GM12875 (cell line): Measurements from ENCODE around the gene TAPBPL.

Experiments used
- H3K4me3 ChIP-seq: one replicate; pipeline ENCODE4 v1.5.1; 2011; ENCODE audit warnings: low read depth, low read length, control low read depth
- TF ChIP-seq, protein P1 (sequence below): IDR thresholded peaks from 2 replicates; pipeline ENCODE4 v1.5.1; 2011; ENCODE audit warnings: low read depth, mild to moderate bottlenecking, control low read depth, inconsistent platforms, low read length, moderate library complexity, borderline replicate concordance; ENCODE audit not compliant: insufficient read depth

TAPBPL gene

GRCh38 chr12:6438345-6438744 lies 13.5 kb upstream of the TAPBPL start:
- no peak overlapping the region for H3K4me3 ChIP-seq
- TF ChIP-seq, protein P1, sequence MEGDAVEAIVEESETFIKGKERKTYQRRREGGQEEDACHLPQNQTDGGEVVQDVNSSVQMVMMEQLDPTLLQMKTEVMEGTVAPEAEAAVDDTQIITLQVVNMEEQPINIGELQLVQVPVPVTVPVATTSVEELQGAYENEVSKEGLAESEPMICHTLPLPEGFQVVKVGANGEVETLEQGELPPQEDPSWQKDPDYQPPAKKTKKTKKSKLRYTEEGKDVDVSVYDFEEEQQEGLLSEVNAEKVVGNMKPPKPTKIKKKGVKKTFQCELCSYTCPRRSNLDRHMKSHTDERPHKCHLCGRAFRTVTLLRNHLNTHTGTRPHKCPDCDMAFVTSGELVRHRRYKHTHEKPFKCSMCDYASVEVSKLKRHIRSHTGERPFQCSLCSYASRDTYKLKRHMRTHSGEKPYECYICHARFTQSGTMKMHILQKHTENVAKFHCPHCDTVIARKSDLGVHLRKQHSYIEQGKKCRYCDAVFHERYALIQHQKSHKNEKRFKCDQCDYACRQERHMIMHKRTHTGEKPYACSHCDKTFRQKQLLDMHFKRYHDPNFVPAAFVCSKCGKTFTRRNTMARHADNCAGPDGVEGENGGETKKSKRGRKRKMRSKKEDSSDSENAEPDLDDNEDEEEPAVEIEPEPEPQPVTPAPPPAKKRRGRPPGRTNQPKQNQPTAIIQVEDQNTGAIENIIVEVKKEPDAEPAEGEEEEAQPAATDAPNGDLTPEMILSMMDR, result no peak

DNA sequence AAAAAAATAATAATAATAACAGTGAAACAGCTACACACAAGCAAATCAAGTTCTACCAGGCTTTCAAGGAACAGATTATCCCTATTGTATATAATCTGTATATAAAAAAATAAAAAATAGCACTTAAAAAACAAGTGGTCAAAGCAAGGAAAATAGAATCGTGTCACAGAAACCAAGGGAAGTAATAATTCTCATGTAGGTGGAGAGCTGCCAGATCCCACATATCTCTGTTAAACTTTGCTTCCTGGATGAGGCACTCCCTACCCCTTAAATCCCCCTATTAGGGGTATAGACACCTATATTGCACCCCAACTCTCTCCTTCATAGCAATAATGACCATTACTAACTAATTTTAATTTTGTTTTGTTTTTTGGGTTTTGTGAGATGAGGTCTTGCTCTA lies 11.5 kb upstream of the TAPBPL start:
- no peak overlapping the region for H3K4me3 ChIP-seq
- TF ChIP-seq, protein P1, result no peak

GRCh38 chr12:6442836-6443235 lies 9.0 kb upstream of the TAPBPL start:
- peak overlapping the region; percentile 44 for H3K4me3 ChIP-seq
- TF ChIP-seq, protein P1, result no peak

DNA sequence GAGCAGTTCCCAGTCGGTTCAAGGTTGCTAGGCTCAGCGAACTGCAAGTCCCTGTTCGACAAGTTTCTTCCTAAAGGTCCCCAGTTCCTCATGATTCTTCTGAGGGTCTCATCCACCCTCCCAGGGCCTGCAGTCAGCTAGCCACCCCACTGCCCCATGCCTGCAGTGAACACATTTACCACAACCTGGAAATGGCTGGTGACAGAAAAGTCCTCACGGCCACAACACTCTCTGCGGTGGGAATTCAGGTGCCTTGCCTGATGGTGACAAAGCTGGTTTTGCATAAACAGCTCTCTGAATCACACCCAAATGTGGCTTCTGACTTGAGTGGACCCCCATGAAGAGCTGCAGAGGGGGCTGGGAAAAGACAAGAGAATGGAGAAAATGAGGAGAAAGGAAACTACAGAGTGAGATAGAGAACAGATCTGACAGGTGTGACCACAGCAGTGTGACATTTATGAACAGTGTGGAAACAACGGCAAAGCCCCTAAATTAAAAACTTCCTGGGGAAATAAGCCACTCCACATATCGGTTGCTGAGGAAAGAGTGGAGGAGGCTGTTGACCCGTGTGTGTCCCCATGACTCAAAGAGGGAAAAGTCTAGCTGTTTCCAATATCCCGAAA lies 8.4 kb upstream of the TAPBPL start:
- peak overlapping the region; percentile 44 for H3K4me3 ChIP-seq
- TF ChIP-seq, protein P1, result no peak

- TF ChIP-seq, protein P1, result no peak
- peak overlapping the region; percentile 31 for H3K4me3 ChIP-seq
Observed at GRCh38 chr12:6444031-6444430, 7.8 kb upstream of the TAPBPL start.

GRCh38 chr12:6444704-6445688 lies 6.8 kb upstream of the TAPBPL start, which contains the start of gene CD27:
CD27 (plus strand) TSS chr12:6444955; CDS start chr12:6445096, 141 bp downstream.
- TF ChIP-seq, protein P1, result no peak
- peak within 1 kb of the TSS; percentile 88 for H3K4me3 ChIP-seq
